GM10266 (cell line): ENCODE data around the gene TRMT5.

Experiments used
- DNase-seq: peaks from one replicate; pipeline ENCODE4 v3.0.0; 2012; ENCODE audit errors: extremely low spot score
- TF ChIP-seq, protein P1 (sequence below): IDR thresholded peaks from 2 replicates; pipeline ENCODE4 v1.5.1; 2012; ENCODE audit warnings: mild to moderate bottlenecking, low read depth; ENCODE audit not compliant: control insufficient read depth, insufficient read depth; ENCODE audit errors: missing control alignments

The TRMT5 gene

DNA sequence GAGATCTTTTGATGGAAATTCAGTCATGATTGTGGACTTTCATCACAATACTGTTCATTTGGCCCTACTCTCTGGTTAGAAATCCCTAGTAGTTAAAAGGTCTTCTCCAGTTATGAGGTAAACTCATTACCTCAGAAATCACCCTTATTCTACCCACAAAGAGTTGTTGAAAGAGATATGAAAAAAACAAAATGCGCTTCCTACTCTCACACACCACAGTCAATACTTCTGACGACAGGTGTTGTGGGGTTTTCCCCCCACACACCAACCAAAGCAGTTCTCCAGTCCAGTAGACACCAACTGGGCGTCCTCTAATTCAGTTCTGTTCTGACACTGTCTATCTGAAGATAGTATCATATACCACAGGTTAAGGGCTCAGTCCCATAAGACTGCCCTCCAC is 54.9 kb downstream of the TRMT5 start:
- TF ChIP-seq, protein P1, sequence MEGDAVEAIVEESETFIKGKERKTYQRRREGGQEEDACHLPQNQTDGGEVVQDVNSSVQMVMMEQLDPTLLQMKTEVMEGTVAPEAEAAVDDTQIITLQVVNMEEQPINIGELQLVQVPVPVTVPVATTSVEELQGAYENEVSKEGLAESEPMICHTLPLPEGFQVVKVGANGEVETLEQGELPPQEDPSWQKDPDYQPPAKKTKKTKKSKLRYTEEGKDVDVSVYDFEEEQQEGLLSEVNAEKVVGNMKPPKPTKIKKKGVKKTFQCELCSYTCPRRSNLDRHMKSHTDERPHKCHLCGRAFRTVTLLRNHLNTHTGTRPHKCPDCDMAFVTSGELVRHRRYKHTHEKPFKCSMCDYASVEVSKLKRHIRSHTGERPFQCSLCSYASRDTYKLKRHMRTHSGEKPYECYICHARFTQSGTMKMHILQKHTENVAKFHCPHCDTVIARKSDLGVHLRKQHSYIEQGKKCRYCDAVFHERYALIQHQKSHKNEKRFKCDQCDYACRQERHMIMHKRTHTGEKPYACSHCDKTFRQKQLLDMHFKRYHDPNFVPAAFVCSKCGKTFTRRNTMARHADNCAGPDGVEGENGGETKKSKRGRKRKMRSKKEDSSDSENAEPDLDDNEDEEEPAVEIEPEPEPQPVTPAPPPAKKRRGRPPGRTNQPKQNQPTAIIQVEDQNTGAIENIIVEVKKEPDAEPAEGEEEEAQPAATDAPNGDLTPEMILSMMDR: no peak

GRCh38 chr14:60925286-60925685 is 55.6 kb downstream of the TRMT5 start:
- DNase-seq: no peak
- TF ChIP-seq, protein P1: no peak

More for the DNA sequence above, 54.9 kb downstream of the TRMT5 start:
- peak; percentile 44 for DNase-seq

DNA sequence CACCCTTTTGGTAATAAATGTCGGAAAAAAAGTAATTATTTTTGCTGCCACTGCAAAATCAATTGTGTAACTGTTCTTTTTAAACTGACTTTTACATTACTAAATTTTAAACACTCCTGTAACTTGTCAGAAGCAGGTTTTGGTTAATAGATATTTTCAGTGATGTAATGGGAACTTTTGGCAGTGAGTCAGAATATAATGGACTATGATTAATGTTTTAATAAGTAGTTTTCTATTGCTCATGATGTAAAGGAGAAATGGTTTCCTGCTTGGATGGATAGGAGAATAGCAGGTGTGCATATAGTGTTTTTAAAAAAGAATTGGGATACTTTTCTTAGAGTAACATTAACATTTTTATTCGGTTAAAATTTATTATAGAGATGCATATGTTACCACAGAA is 58.8 kb downstream of the TRMT5 start:
- TF ChIP-seq, protein P1: no peak
- no peak for DNase-seq
